Right ventricle myocardium inferior (tissue), 1 donor: ENCODE data around the gene LCK. TPM values are rescaled to one million over a fixed set of nuclear protein-coding genes. Genes with fewer than 3 reads are reported as not detected.

Experiments used
- ATAC-seq: fragments of 200-7000 bp; cut with Tn5 transposase; one replicate; pipeline ENCODE4 v1.9.1; 2020; ENCODE audit warnings: mild to moderate bottlenecking, moderate library complexity
- DNase-seq: peaks from one replicate; pipeline ENCODE4 v3.0.0; 2021; ENCODE audit errors: missing footprints
- intact Hi-C: fragments of 100-400 bp; cut with DNase I; formaldehyde crosslinking; loops from one replicate; pipeline ENCODE4 v1.11.0; 2022
- long read RNA-seq: library from polyadenylated mRNA; unstranded; transcript quantifications from one replicate; pipeline ENCODE4 v2.0.0, GENCODE V29; 2021
- total RNA-seq: library from RNA; stranded (reverse); fragmentation: NEBNext Ultra II Directional; extraction: Animal tissue kit (Norgen Biotek cat#: 25700); gene quantifications from one replicate; pipeline ENCODE4 v1.2.1, GENCODE V29; 2021
- donor health status: DM: no; HTN: yes; CAD: no; lungs with severe emphysema.

The LCK gene
- 0.57 TPM for total RNA-seq
- long read RNA-seq, partial matches to known transcripts: 0 of 1 reads
- long read RNA-seq, other reads (novel, unspliced or antisense): 0 of 1 reads

DNA sequence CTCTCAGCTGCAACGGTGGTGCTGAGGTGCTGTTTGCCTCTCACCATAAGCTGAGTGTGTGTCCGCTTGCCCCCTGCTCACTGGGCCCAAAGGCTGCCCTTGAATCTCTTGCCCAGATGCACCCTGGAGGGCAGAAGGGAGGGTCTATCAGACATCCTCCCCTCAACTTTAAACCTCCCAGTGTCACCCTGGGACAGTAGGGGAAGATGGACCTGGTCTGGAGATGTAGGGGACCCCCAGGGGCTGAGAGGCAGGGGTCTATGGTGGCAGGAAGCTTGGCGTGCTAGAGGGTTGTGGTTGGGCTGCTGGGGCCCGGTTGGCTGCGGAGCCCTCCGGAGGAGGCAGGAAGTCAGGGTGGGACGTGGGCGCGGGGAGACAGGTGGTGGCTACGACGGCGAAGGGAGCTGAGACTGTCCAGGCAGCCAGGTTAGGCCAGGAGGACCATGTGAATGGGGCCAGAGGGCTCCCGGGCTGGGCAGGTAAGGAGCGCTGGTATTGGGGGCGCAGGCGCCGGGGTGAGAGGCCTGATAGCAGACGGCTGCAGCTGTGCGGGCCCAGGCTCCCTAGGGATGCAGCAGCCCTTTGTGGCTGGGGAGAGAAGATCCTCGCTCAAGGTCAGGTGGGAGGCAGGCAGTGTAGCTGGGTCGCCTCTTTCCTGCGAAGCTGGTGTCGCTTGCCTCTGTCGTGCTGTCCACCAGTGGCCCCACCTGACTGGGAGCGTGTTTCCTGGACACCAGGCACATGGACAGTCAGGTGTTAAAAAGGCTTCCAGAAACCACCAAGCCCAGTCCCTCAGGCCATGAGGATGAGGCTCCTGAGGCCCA is at the start of gene LCK:
Gene LCK, plus strand, starts transcription at position 373 of the 824 bp plus-strand sequence. CDS start 23,065 bp downstream, outside the sequence.
- DNase-seq (no peak), ATAC-seq (no peak)
- intact Hi-C loops: loop anchor here (5.0 kb wide), 1 partner anchor 61 kb away; no protein-coding TSS in a partner anchor

DNA sequence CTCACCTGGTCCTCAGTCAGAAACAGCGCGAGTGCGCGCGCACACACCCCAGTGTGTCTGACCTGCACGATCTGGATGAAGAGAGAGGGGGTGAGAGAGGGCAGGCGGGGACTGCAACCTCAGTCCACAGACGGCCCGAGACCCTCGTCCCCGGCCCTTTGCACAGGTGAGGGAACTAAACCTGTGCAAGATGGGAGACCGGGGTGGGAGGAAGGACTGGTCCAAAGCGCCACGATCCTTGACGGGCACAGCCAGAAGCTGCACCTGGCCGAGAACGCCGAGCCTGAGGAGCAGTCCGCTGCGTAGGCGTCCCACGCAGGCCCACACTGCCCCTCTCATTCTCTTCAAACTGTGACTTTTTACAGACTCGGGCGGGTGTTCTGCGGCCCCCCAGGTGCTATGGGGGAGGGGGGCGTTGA is 46.1 kb upstream of the LCK start:
- DNase-seq: no peak
- ATAC-seq: no peak
- intact Hi-C loops: no loop called here

GRCh38 chr1:32205401-32206370 is 45.4 kb upstream of the LCK start, which contains the start of gene IQCC:
Gene IQCC, plus strand, starts transcription at chr1:32205671. Its CDS starts 11 bp downstream, at chr1:32205682.
- DNase-seq: peak; percentile 92
- intact Hi-C loops: no loop called here

GRCh38 chr1:32208469-32208868 is 42.6 kb upstream of the LCK start:
- intact Hi-C loops: no loop called here
- no peak for ATAC-seq
- no peak for DNase-seq

More at GRCh38 chr1:32205401-32206370, 45.4 kb upstream of the LCK start, which contains the start of gene IQCC:
- peak; percentile 76 for ATAC-seq

DNA sequence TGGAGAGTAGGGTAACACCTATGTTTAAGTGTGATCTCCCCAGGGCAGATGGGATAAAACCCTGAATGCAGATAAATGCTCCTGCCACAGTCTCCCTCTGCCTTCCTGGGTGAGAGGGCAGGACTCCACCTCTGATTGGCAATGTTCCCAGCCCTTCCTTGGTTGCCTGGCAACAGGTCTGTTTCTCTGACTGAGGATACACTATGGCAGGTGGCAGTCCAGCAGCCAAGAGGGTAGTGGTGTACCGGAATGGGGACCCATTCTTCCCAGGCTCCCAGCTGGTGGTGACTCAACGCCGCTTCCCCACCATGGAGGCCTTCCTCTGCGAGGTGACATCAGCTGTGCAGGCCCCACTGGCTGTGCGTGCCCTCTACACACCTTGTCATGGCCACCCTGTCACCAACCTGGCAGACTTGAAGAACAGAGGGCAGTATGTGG is 42.2 kb upstream of the LCK start, which contains the start of gene DCDC2B:
Gene DCDC2B, plus strand, starts transcription at position 199 of the 438 bp plus-strand sequence. Its CDS starts 5 bp downstream, at position 204.
- no peak for ATAC-seq
- no peak for DNase-seq
- intact Hi-C loops: no loop called here

GRCh38 chr1:32215629-32216480 is 35.2 kb upstream of the LCK start:
- DNase-seq (no peak), ATAC-seq (peak; percentile 40)
- intact Hi-C loops: loop anchor here (5.0 to 10.0 kb wide), 2 partner anchors 101 to 179 kb away; partner anchors contain the start of gene BSDC1

DNA sequence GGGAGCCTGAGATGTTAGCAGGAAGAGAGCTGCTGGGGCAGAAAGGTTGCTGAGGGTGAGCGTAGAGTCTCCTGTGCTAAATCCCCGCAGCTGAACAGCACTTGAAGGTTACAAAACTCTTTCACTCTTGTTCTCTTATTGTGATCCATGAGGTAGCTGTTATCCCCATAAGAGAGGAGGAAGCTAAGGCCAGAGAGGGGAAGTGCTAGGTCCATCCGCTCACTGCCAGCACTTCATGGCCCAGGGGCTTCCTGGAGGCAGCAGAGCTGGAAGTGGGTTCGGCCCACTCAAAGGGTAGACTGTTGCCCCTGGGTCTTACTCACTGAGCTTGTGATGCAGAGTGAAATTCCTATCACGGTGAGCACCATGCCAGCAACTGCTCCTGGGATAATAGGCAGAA is 34.5 kb upstream of the LCK start:
- DNase-seq (no peak), ATAC-seq (no peak)
- intact Hi-C loops: loop anchor here (5.0 to 10.0 kb wide), 2 partner anchors 101 to 178 kb away; partner anchors contain the start of gene BSDC1

DNA sequence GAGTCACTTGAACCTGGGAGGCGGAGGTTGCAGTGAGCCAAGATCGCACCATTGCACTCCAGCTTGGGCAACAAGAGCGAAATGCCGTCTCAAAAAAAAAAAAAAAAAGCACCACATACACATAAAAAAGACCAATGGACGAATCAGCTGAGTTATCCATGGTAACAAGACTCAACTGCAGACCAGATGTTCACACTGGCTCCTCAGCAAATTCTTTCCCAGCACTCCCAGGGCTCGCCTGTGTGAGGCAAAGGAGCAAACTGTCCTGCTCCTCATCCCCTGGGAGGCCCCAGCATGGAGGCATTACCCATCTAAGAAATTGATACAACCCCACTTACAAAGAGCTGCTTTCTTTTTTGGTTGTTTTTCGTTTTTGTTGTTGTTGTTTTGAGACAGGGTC is 32.0 kb upstream of the LCK start:
- ATAC-seq (no peak), DNase-seq (no peak)

GRCh38 chr1:32220746-32221580 is 30.1 kb upstream of the LCK start:
- ATAC-seq (no peak), DNase-seq (no peak)
- intact Hi-C loops: no loop called here

More for the DNA sequence above, 32.0 kb upstream of the LCK start:
- intact Hi-C loops: loop anchor here (5.0 to 10.0 kb wide), 2 partner anchors 98 to 176 kb away; partner anchors contain the start of gene BSDC1

DNA sequence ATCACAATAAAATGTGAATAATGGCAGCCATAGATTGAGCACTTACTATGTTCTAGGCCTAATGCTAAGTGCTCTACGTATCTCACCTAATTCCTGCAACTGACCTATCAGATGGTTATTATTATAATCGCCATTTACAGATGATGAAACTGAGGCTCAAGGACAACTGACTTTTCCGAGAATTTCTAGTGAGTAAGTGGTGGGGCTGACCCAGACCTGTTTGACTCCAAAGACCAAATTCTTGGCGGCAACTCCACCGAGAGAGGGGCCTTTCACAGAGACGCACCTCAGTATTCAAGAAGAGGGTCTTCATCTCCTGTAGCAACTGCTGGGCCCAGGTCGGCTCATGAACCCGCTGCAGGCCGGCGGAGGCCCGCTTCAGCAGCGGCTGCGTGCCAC is 29.5 kb upstream of the LCK start:
- intact Hi-C loops: no loop called here
- ATAC-seq (no peak), DNase-seq (no peak)

DNA sequence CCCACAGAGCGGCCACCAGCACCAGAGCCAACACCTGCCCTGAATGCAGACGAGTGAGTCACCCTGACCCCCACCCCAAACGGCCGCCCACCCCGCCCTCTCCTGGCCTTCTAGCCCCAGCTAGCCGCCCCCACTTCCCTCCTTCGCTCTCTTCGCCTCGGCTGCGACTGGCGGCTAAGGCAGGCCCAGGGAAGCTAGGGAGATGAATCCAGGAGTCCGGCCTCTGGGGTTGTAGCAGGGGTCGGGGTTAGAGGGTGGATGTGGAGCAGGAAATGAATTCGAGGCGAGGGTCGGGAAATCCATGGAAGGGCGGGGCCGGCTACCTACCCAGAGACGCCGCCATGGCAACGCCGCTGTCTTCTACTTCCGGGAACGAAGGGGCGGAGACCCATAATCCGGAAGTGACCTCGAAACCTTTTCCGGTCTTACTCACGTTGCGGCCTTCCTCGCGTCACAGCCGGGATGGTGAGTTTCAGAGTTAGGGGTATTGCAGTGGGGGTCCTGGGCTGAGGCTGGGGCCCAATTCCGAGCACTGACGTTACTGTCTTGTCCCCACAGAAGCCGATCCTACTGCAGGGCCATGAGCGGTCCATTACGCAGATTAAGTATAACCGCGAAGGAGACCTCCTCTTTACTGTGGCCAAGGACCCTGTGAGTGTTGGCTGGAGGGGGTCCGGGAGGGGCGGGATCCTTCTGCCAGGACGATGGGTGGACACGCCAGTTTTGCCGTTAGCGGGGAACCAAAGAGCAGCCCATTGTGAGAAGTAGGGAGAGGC is 28.9 kb upstream of the LCK start, which contains the start of the genes EIF3I and TMEM234:
Gene EIF3I, plus strand, starts transcription at position 428 of the 776 bp plus-strand sequence. Its CDS starts 35 bp downstream, at position 463.
Gene TMEM234, minus strand, starts transcription at position 374 of the 776 bp plus-strand sequence. Its CDS starts 31 bp downstream, at position 343.
- DNase-seq: peak; percentile 97
- intact Hi-C loops: no loop called here

GRCh38 chr1:32223683-32224082 is 27.4 kb upstream of the LCK start:
- intact Hi-C loops: no loop called here
- no peak for DNase-seq

More for the DNA sequence above, 28.9 kb upstream of the LCK start, which contains the start of the genes EIF3I and TMEM234:
- peak; percentile 95 for ATAC-seq

GRCh38 chr1:32224285-32224684 is 26.8 kb upstream of the LCK start:
- DNase-seq: no peak
- no peak for ATAC-seq
- intact Hi-C loops: no loop called here

More at GRCh38 chr1:32223683-32224082, 27.4 kb upstream of the LCK start:
- no peak for ATAC-seq

DNA sequence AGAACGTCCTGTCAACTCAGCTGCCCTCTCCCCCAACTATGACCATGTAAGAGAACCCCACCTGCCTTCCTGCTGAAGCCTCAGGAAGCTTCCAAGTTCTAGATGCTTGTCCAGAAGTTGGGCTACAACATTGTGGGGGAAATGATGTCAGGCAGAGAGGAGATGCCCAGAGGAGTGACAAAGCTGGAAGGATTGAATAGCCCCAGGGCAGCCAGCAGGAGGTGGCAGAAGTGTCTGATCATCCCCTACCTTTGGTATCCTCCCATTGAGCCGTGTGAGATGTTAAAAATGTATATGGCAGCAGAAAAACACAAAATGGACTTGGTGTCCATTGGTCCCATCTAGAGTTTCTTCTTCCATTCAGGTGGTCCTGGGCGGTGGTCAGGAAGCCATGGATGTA is 22.3 kb upstream of the LCK start:
- intact Hi-C loops: no loop called here
- DNase-seq (no peak), ATAC-seq (no peak)

- intact Hi-C loops: no loop called here
- ATAC-seq (no peak), DNase-seq (no peak)
Measured at GRCh38 chr1:32231843-32232432, 19.1 kb upstream of the LCK start.
